Prostate gland (tissue), 2 donors: ENCODE results near the gene EBF3. TPM values are rescaled to one million over a fixed set of nuclear protein-coding genes. Genes with fewer than 3 reads are reported as not detected.

Experiments
- DNase-seq: peaks from one replicate; pipeline ENCODE4 v3.0.0-alpha.2; 2019; ENCODE audit warnings: low spot score
- H3K27ac ChIP-seq, 2 donors: fragments of 200-600 bp; sonication (generic); 2 replicates each; pipeline ENCODE4 v1.5.1; 2017 to 2019
- H3K27me3 ChIP-seq: fragments of 200-600 bp; sonication (generic); replicated peaks from 2 replicates; pipeline ENCODE4 v1.5.1; 2019; ENCODE audit not compliant: insufficient read depth
- H3K36me3 ChIP-seq, 2 donors: fragments of 200-600 bp; sonication (generic); 1 replicate in 1 of 2; 2 replicates in 1 of 2; pipeline versions ENCODE4 v1.5.1 to v1.8.1; 2017 to 2019
- H3K4me1 ChIP-seq: fragments of 200-600 bp; sonication (generic); replicated peaks from 2 replicates; pipeline ENCODE4 v1.5.1; 2019
- H3K4me3 ChIP-seq, 2 donors: fragments of 200-600 bp; sonication (generic); 2 replicates each; pipeline ENCODE4 v1.5.1; 2017 to 2019
- H3K9me3 ChIP-seq: fragments of 200-600 bp; sonication (generic); 2 replicates; pipeline ENCODE4 v1.5.1; 2017
- POLR2A ChIP-seq: fragments of 450-650 bp; IDR thresholded peaks from one replicate; pipeline ENCODE4 v1.6.1; 2016; ENCODE audit warnings: antibody characterized with exemption, mild to moderate bottlenecking
- POLR2AphosphoS5 ChIP-seq: sonication (generic); formaldehyde crosslinking; IDR thresholded peaks from one replicate; pipeline ENCODE4 v1.6.1; 2017; ENCODE audit warnings: antibody characterized with exemption
- WGBS: methylation state at CpG from one replicate; pipeline ENCODE4 v1.1.5; 2018; 5-methylcytosine and 5-hydroxymethylcytosine counted together
- intact Hi-C: fragments of 100-400 bp; cut with DNase I; formaldehyde crosslinking; loops from one replicate; pipeline ENCODE4 v1.14.2; 2022
- total RNA-seq, 2 donors: library from RNA; depleted of rRNA; stranded (reverse); fragments of >200 nt; gene quantifications; one replicate each; pipeline ENCODE4 v1.1.0, GENCODE V29; 2016
- TF ChIP-seq, protein P1 (sequence below), 4 experiments: fragments of 200-600 bp in 2 of 4; fragments of 450-650 bp in 2 of 4; sonication (generic) in 2 of 4; IDR thresholded peaks; 1 replicate in 3 of 4; 2 replicates in 1 of 4; pipeline ENCODE4 v1.5.1; 2016 to 2019; ENCODE audit warnings: antibody characterized with exemption in 4 of 4, mild to moderate bottlenecking in 2 of 4, moderate library complexity in 2 of 4

The EBF3 gene
- total RNA-seq, 2 donors from 2014 or later, result 1.5 to 7.8 TPM

DNA sequence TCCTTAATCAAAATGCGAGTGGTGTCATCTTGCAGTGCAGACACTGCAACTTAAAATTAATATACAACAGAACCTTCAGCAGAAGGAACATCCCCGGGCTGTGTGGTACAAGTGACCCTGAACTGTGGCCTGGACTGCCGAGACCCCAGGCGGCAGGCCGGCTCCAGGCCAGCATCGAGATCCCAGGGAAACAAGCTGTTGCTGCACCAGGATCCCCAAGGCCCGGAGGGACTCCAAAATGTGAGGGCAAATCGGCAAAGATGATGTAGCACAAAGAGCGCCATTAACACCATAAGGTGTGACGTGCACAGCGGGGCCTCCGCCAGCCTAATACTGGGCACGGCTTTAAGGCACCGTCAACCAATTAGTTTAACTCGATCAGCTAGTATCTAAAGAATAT lies 73.9 kb downstream of the EBF3 start:
- DNase-seq, result no peak
- Histone ChIP-seq H3K4me3 (no peak overlapping the region), H3K36me3 (no peaks in the 10 kb centered on the region), H3K27ac (no peak overlapping the region), H3K4me1 (no peaks in the 10 kb centered on the region), H3K27me3 (no peaks in the 10 kb centered on the region), H3K9me3 (no peaks in the 10 kb centered on the region)
- no peak for TF ChIP-seq POLR2AphosphoS5
- intact Hi-C loops, result no loop called here
- 95% methylated on average over 15 of the region's 15 CpGs for WGBS

DNA sequence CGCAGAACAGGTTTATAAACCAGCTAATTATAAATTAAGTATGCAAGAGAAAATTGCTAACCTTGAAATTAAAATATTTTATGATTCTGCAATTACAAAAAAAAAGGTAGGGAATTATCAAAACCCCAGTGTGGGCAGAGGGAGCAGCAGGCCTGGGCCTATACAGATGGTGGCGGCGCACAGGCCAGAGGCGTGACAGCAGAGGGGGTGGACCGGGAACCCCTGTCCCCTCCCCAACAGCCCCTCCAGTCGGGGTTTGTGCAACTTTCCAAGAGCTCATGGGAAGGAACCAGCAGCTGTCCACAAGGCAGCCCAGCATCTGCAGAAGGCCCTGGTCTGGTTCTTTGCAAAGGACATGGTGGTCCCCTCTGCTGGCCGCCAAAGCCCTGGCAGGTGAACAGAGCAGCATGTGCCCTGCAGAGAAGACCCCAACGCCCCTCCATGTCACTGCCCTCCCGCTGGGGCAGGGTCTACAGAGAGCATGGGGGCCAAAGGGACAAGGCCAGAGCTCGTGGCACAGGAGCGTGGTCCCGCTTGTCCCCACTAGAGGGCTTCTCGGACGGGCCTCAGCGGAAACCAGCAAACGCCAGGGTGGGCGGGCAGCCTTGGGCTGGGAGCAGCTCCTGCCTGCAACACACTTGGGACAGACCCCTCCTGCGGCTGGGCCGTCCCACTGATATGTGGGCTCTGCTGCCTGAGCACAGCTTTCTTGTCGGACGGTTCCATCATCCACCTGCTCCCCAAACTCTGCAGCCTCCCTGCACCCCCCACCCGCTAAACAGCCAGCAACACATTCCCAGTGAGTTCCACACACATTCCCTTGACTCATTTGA lies 75.1 kb downstream of the EBF3 start:
- Histone ChIP-seq H3K4me1 (no peaks in the 10 kb centered on the region), H3K27ac (no peak overlapping the region), H3K9me3 (no peaks in the 10 kb centered on the region), H3K4me3 (no peak overlapping the region), H3K36me3 (no peaks in the 10 kb centered on the region), H3K27me3 (no peaks in the 10 kb centered on the region)
- 60% methylated on average over 22 of the region's 22 CpGs for WGBS
- no peak for TF ChIP-seq POLR2AphosphoS5
- TF ChIP-seq, protein P1, sequence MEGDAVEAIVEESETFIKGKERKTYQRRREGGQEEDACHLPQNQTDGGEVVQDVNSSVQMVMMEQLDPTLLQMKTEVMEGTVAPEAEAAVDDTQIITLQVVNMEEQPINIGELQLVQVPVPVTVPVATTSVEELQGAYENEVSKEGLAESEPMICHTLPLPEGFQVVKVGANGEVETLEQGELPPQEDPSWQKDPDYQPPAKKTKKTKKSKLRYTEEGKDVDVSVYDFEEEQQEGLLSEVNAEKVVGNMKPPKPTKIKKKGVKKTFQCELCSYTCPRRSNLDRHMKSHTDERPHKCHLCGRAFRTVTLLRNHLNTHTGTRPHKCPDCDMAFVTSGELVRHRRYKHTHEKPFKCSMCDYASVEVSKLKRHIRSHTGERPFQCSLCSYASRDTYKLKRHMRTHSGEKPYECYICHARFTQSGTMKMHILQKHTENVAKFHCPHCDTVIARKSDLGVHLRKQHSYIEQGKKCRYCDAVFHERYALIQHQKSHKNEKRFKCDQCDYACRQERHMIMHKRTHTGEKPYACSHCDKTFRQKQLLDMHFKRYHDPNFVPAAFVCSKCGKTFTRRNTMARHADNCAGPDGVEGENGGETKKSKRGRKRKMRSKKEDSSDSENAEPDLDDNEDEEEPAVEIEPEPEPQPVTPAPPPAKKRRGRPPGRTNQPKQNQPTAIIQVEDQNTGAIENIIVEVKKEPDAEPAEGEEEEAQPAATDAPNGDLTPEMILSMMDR (IDR thresholded peaks at IDR 0.05), result peak in 3 of 4 experiments; percentile 11 to 31 (median 27)
- DNase-seq, result no peak
- intact Hi-C loops, result no loop called here

DNA sequence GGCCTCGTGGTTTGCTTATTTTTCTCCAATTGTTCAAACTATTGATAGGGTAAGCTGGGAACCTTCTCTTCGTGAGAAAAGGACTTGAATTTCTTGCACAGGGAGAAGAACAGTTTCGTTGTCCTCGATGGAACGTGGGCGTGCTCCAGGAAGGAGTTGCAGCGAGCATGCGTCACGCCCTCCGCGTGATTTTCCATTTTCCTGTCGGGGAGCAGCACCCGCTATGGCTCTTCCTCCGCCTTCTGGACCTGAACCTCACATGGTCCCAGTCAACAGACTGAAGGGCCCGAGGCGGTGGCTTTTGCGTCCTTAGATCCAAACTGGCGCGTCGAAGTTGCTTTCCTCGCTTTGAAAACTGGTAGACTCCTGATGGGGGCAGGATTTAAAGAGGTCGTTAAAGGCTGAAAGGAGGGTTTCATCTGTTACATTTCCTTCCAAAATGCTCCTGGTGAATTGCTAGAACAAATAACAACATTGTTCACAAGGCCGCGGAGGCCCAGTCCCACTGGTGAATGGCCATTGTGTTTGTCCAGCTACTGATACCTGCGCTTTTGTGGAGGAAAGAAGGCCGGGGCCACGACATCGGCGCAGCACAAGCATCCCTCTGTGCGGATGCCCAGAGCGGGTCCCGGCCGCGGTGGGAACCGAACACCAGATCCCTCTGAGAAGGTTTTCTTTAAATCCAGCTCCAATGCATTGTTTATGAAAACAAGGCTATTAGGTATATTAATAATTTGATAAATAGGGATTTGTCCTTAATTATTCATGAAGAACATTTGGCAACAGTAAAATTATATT lies 75.9 kb downstream of the EBF3 start:
- Histone ChIP-seq H3K4me1 (no peaks in the 10 kb centered on the region), H3K9me3 (no peaks in the 10 kb centered on the region), H3K27ac (no peak overlapping the region), H3K36me3 (no peaks in the 10 kb centered on the region), H3K4me3 (no peak overlapping the region), H3K27me3 (no peaks in the 10 kb centered on the region)
- intact Hi-C loops, result no loop called here
- 93% methylated on average over 35 of the region's 35 CpGs for WGBS
- DNase-seq, result no peak
- no peak for TF ChIP-seq POLR2AphosphoS5
- no peak for TF ChIP-seq POLR2A
- TF ChIP-seq, protein P1 (IDR thresholded peaks at IDR 0.05), result no peak

DNA sequence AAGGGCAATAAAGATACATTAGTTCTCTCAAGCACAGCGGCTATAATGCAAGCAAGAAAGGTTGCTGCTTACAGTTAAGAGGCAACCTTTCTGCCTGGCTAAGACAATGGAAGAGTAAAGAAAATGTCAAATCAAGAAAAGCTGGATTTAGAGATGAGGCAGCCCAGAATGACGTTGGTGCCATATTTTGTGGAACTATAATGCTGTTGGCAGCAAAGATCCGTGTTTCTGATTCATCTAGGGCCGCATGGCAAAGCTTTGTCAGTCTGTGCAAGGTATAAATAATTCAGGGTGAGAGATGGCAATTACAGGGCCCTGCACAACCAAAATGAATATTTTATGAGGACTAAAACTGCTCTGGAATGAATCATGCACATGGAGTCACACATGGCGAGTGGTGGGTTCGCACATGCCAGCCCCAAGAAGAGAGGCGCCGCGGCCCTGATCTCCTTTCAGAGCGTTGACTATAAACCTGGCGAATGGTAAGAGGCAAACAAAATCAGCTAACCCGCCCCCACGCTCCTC lies 76.6 kb downstream of the EBF3 start:
- 96% methylated on average over 13 of the region's 13 CpGs for WGBS
- intact Hi-C loops, result no loop called here
- TF ChIP-seq POLR2A (no peak), POLR2AphosphoS5 (no peak)
- TF ChIP-seq, protein P1 (IDR thresholded peaks at IDR 0.05), result no peak
- Histone ChIP-seq H3K27ac (no peak overlapping the region), H3K9me3 (no peaks in the 10 kb centered on the region), H3K4me1 (no peaks in the 10 kb centered on the region), H3K36me3 (no peaks in the 10 kb centered on the region), H3K27me3 (no peaks in the 10 kb centered on the region), H3K4me3 (no peak overlapping the region)
- no peak for DNase-seq

DNA sequence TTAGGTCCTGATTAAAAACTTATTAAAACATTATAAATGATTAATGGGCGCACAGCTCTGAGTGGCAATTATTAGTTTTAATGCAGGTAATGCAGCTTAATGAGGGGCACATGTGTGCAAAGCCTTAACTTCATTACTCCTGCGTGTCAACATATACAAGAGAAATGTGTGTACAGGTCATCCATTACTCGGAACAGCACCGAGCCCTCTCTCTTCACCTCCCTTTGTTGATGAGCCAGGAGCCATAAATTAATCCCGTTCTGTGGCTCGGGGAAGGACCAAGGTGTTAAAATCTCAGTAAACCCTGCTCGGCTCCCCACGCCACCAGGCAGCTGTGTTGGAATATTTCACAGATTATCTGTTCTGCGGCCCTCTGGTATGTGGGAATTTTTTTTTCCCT lies 77.8 kb downstream of the EBF3 start:
- no peaks in the 10 kb centered on the region for H3K36me3 ChIP-seq
- H3K27ac ChIP-seq, result no peak overlapping the region
- WGBS, result 68% methylated on average over 9 of the region's 9 CpGs
- no peaks in the 10 kb centered on the region for H3K9me3 ChIP-seq
- H3K4me1 ChIP-seq, result no peaks in the 10 kb centered on the region
- no peaks in the 10 kb centered on the region for H3K27me3 ChIP-seq
- no peak overlapping the region for H3K4me3 ChIP-seq
- intact Hi-C loops, result no loop called here
- DNase-seq, result no peak
- TF ChIP-seq, protein P1 (IDR thresholded peaks at IDR 0.05), result no peak
- TF ChIP-seq POLR2AphosphoS5, result no peak
- TF ChIP-seq POLR2A, result no peak
